ENCODE results near the gene ZFP36.

Gene ZFP36

DNA sequence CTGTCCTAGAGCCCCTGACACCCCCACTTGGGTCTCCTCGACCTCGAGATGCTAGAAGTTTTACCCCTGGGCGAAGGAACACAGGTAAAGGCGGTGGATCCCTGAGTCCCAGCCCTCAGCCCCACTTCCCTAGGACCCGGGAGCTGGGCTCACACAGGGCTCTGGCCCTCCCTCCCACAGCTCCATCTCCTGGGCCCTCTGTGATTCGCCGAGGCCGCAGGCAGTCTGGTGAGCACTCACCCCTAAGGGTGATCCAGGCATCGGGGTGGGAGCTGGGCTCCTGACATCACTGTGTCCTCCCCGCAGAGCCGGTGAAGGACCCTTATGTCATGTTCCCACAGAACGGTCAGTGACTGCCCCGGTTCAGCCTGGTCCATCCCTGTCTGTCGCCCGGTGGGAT, 14.1 kb downstream of the ZFP36 start:
- no peak for DNase-seq

DNA sequence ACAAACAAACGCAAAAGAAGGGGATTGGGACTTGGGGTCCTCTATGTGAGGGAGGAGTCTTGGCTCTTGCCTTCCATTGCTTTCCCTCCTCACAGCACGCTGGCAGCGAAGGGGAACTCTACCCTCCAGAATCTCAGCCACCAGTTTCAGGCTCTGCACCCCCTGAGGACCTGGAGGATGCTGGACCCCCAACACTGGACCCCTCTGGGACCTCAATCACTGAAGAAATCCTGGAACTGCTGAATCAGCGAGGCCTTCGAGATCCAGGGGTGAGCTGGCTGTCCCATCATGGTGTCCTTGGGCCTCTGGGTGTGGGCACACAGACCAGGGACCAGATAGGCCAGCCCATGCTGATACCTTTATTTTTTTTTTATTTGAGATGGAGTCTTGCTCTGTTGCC, 15.4 kb downstream of the ZFP36 start:
- no peak for DNase-seq

DNA sequence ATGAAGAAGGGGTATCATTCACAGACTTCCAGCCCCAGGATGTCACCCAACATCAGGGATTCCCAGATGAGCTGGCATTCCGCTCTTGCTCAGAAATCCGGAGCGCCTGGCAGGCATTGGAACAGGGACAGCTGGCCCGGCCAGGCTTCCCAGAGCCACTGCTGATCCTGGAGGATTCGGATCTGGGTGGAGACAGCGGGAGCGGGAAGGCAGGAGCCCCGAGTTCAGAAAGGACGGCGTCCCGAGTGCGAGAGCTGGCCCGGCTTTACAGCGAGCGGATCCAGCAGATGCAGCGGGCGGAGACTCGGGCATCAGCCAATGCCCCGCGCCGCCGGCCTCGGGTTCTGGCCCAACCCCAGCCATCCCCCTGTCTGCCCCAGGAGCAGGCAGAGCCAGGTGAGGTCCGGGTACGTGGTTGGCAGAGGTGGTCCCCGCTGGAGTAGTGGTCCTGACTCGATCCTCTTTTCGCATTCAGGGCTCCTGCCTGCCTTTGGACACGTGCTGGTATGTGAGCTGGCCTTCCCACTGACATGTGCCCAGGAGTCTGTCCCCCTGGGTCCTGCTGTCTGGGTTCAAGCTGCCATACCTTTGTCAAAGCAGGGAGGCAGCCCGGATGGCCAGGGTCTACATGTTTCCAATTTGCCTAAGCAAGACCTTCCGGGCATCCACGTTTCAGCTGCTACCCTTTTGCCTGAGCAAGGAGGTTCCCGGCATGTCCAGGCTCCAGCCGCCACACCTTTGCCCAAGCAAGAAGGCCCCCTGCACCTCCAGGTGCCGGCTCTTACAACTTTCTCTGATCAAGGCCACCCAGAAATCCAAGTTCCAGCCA, 16.8 kb downstream of the ZFP36 start:
- DNase-seq, result no peak

DNA sequence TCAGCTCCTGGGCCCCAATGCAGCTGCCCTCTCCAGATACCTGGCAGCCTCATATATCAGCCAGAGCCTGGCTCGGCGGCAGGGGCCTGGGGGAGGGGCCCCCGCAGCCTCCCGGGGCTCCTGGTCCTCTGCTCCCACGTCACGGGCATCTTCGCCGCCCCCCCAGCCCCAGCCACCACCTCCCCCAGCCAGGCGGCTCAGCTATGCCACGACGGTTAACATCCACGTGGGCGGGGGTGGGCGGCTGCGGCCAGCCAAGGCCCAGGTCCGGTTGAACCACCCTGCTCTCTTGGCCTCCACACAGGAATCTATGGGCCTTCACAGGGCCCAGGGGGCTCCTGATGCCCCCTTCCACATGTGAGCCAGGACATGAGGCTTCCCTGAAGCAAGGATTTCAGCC, 18.3 kb downstream of the ZFP36 start:
- no peak for DNase-seq

DNA sequence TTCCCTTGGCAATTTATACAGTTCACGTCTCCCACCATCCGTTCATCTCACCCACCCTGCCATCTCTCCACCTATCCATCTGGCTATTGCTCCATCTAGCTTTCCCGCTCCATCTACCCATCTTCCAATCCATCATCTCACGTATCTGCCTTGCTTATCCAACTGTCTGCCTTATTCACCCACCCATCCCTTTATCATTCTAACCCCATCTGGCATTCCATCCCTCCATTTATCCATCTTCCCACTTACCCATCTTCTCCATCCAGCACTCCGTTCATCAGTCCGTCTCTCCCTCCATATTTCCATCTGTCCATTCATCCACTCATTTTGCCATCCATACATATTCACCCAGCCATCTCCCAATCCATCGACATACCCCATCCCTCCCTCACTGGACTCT, 19.1 kb downstream of the ZFP36 start:
- DNase-seq, result no peak

DNA sequence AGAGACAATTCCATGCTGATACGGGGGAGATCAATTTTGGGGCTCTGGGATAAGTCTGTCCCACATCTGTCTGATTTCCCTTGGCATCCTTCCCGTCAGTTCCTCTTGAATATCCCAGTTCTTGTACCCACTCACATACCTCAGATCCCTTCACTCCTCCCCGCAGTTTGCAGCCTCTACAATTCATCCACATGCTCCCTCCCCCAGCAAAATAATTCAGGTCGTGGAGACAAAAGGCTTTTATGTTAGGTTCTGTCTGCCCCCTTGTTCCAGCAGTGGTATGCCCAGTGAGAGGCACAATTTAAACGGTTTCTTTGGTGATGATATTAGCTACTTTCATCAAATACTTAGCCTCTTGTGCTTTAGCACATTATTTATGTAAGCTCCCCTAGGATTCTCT, 19.5 kb downstream of the ZFP36 start:
- no peak for DNase-seq

DNA sequence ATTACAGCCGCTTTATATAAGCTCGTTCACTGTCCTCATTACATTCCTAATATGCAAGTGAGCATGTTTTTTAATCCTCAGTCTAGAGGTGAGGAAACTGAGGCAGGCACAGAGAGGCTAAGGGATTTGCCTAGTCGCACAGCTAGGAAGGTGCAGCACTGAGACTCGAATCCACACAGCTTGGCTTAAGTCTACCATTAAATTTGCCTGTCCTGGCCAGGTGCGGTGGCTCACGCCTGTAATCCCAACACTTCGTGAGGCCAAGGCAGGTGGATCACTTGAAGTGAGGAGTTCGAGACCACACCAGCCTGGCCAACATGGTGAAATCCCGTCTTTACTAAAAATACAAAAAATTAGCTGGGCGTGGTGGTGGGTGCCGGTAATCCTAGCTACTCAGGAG, 21.1 kb downstream of the ZFP36 start:
- no peak for DNase-seq

DNA sequence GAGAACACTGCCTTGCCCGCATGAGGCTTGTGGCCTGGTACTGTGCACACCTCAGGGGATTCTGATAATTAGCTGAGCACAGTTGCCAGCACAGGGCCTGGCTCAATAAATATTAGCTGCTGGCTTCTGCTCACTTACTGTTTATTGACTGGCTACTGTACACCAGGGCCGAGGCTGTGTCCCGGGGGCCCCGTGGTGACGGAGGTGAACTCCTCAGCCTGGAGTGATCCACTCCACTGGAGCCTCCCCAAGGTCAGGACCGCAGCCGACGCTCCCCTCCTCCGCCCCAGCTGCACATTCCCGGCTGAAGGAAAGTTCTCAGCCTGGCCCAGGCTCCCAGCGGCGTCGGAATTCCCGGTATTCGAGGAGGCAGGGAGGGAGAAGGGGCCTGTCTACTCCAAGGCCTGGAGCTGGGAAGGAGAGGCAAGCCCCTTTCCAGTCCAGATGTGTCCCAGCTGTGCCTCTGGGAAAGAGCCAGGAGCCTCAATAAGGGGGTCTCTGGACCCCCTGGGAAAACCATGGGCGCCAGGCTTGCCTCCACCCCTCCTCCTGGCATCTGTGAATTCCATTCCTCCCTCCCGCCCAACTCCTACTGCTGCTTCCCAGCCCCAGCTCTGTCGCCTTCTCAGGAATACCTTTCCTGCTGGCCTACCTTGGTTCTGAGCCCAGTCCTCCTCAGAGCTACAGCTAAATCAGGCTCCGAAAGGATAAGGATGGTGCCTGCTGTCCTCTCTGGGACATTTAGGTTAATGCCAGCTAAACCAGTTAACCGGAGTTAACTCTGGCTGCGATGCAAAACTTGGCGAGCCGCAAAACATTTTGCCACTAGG, 21.9 kb downstream of the ZFP36 start:
- no peak for DNase-seq

DNA sequence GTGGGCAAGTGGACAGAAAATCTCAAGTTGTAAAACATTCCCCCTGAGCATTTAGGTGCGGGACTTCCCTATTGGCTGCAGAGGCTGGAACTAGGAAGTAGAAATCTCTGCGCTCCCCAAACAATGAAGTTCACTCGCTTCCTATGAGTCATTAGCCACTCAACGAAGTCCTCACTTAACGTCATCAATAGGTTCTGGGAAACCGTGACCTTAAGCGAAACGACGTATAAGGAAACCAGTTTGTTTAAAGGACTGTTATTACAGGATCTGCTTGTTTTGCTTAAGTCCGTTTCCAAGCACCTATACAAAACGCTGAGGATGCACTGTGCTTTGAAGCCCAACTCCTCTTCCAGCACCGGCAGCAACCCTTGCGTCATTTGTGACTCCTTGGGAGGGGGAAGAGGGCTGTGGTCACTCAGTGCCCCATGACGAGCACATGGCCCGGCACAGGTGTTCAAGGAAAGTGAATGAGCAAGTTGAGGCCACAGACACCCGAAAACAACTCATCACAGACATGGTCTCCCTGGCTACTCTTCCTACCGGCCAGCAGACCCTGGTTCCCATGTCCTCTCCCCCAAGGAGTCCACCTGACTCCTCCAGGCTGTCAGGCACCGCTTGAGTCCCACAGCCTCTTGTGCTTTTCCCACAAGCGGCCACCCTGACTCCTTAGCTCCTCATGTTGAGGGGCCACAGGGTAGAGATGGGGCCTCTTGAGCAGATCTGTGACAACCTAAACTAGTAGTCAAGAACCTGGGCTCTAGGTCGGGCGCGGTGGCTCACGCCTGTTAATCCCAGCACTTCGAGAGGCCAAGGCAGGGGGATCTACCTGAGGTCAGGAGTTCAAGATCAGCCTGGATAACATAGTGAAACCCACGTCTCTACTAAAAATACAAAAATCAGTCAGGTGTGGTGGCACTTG, 24.3 kb downstream of the ZFP36 start:
- peak; percentile 72 to 79 for DNase-seq

DNA sequence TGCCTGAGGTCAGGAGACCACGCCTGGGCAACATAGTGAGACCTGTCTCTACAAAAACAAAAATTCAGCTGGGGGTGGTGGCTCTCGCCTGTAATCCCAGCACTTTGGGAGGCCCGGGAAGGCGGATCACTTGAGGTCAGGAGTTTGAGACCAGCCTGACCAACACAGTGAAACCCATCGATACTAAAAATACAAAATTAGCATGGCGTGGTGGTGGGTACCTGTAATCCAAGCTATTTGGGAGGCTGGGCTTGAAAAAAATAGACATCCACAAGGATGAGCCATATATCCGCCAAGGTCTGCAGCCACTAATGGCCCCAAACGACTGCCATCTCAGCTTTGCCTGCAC, 26.0 kb downstream of the ZFP36 start:
- DNase-seq, result no peak

DNA sequence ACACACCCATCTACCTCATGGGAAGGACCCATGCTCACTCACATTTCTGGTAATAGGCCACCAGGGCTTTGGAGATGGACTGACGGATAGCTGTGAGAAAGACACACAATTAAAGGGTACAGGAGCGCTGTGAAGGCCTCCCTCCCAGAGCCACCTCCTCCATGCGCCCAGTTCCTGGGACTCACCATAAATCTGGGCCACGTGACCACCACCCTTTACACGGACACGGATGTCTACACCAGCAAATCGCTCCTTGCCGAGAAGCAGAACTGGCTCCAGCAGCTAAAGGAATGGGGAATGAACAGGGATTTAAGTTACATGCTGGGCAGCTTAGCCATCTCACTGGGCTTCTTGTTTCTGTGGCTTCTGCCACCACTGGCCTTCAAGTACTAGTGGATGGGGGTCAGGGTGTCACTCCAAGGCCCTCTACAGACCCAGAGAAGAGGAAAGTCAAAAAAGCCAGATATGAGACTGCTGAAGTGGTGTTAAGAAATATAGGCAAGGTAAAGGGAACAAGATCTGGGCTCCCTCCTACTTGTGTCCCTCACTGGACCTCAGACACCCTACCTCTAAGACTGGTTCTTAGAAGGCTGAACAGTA, 26.9 kb downstream of the ZFP36 start:
- DNase-seq, result no peak

DNA sequence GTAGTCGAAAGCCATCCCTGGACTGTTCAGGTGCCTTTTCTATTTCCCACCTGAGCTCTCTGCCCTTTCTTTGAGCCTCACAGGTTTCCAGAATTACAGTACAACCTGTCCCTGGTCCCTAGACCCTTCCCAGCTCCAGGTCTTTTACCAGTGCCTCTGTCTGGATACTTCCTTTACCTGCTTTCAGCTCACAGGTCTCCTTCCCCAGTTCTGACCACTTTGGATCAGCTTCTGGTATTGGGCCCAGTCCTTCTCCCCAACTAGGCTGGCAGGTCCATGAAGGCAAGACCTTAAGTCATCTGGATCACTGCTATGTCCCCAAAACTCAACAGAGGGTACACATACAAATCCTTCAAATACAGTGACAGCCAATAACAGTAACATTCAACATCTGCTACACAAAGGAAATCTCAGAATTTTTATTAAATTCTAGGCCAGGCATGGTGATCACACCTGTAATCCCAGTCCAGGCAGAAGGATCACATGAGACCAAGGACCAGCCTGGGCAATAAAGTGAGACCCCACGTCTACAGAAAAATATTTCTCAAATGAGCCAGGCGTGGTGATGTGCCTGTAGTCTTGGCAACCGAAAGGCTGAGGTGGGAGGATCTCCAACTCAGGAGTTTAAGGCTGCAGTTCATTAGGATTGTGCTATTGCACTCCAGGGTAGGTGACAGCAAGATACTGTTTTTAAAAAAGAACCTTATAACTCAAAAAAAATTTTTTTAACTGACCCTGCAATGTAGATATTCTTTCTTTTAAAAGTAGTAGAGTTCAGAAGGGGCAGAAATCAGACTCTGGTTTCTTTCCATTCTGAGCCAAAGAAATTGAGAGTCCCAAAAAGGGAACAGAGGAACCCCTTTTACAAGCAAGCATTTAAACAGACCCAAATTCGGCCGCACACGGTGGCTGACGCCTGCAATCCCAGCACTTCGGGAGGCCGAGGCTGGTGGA, 27.8 kb downstream of the ZFP36 start:
- DNase-seq, result no peak

DNA sequence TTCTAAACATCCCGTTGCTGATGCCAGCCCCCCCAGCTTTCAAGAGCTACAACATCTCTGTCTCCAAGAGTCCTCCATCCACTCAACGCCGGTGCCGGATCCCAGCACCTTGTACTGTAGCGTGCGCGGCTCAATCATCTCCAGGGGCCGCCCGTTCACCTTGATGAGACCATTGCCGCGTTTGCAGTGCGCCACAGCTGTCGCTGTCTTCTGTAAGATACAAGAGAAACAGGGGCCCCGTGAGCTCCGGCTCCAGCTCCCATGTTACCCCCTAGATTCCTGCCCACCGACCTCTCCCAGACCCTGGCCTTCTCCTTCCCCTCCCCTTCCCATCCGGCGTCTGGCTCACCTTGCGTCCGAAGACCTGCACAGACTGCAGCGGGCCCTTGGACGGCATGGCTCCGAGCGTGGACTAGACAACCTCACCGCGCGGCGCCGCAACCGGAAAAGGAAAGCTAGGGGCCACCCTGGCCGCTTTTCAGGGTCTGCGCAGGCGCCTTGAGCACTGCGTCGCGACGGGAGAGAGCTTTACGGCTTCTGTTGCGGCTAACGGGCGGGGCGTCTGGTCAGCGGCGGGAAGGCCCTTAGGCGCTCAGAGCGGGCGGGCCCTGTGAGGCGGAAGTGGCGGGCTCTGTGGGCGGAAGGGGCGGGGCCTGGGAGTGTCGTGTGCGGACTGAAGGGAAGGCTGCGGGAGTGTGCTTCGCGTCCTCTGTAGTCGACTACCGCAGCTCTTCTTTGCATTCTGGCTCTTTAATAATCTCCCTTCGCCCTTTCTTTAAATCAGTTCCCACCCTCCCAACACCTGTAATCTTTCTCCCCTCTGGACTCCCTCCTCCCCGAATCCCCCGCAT, 29.1 kb downstream of the ZFP36 start, which contains the start of gene RPS16:
TSS of gene RPS16 (minus strand) at position 451 of the 851 bp plus-strand sequence. CDS start at position 397, 54 bp downstream.
- peak; percentile 99 to 100 for DNase-seq

DNA sequence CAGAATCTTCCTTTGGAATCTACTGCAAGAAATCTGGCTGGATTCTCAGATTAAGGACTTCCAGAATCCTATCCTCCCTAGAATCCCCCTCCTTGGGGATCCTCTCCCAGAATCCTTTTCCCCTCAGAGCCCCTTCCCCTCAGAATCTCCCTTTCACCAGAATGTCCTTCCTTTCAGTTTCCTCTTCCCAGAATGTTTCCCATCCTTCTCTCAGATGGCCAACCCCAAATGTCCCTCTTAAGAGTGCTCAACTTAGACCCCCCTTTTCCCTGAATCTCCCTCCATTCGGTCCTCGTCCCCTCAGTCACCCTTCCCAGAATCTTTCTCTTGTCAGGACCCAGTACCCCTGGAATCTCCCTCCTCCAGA, 29.7 kb downstream of the ZFP36 start:
- no peak for DNase-seq

DNA sequence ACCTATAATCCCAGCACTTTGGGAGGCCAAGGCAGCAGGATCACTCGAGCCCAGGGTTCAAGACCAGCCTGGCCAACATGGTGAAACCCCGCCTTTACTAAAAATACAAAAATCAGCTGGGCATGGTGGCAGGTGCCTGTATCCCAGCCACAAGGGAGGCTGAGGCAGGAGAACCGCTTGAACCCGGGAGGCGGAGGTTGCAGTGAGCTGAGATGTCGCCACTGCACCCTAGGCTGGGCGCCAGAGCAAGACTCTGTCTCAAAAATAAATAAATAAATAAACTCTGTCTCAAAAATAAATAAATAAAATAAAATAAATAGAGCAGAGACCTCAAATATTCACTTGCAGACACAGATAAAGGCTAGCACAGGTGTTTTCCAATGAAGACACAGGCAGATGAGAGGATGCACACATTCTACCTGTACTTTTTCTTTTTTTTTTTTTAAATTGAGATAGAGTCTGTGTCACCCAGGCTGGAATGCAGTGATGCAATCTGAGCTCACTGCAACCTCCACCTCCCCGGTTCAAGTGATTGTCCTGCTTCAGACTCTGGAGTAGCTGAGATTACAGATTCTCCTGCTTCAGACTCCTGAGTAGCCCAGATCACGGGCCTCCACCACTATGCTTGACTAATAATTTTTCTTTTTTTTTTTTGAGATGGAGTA, 31.8 kb downstream of the ZFP36 start:
- no peak for DNase-seq

DNA sequence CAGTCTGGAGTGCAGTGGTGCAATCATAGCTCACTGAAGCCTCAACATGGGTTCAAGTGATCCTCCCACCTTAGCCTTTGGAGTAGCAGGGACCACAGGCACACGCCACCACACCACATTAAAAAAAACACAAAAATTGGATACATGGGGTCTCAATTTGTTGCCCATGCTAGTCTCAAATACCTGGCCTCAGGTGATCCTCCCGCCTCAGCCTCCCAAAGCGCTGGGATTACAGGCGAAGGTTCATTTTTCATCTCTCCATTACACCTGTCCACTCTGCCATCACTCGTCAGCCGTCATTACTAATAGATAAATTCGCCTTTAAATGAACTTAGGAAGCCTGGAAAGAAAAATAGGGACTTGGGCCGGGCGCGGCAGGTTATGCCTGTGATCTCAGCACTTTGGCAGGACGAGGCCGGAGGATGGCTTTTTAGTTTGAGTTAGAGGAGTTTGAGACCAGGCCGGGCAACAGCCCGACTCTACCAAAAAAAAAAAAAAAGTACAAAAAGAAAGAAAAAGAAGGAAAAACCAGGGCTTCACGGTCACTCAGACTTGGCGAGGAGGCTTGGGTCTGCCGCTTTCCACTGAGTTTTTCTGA, 38.0 kb downstream of the ZFP36 start:
- no peak for DNase-seq

DNA sequence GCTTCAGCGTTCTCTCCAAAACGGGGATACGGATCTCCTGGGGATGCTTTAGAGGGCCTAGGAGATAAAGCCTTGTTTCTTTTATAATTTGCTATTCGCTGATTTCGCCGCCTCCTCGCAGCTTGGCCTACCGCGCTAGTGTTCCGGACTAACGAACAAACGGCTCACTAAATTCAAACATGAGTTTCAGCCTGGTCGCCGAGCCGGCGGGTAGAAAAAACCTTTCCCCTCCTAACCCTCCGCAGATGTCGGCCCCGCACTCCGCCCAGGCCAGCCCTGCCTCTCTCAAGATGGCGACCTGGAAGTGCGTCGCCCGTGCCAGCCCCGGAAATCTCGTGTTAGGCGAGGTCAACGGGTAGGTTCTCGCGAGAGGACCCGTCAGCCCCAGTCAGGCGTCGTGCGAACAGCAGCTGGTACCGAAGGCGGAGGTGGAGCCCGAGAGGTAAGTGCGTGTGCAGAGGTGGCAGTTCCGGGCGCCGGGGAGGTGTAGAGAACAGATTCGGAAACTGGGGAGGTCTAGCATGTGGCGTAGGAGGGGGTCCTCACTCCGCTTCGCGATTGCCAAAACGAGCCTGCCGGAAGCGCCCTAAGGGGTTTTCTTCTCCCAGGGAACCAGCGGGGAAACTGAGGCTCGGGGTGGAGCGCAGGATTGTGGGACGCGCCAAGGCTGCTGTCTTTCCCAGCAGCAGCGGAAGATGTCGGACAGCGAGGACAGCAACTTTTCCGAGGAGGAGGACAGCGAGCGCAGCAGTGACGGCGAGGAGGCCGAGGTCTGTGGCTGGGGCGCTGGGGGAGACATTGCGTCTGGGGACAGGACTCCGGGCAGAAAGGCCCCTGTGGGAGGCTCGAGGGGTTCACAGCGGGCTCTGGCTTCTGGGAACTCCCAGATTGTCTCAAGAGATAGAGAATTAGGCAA, 38.8 kb downstream of the ZFP36 start, which contains the start of gene SUPT5H:
TSS of gene SUPT5H (plus strand) at position 387 of the 916 bp plus-strand sequence. CDS start at position 696, 309 bp downstream.
- DNase-seq, result peak; percentile 97
